Activated naive CD8-positive, alpha-beta T cell (primary cell): ENCODE measurements around the gene RARRES2.

ENCODE experiments used
- H3K27ac Mint-ChIP-seq: one replicate; pipeline ENCODE4 v1.8.0; 2021; ENCODE audit warnings: mixed read lengths
- H3K27me3 Mint-ChIP-seq: one replicate; pipeline ENCODE4 v1.8.0; 2021; ENCODE audit warnings: mixed read lengths
- H3K36me3 Mint-ChIP-seq: one replicate; pipeline ENCODE4 v1.8.0; 2021; ENCODE audit warnings: mixed read lengths
- H3K4me1 Mint-ChIP-seq: one replicate; pipeline ENCODE4 v1.8.0; 2021; ENCODE audit warnings: low read depth, mixed read lengths
- H3K4me3 Mint-ChIP-seq: one replicate; pipeline ENCODE4 v1.8.0; 2021; ENCODE audit warnings: mild to moderate bottlenecking, mixed read lengths
- H3K9me3 Mint-ChIP-seq: one replicate; pipeline ENCODE4 v1.8.0; 2021; ENCODE audit warnings: low read depth, mixed read lengths

RARRES2 gene

GRCh38 chr7:150340875-150341262 is 560 bp downstream of the RARRES2 start:
- Mint-ChIP-seq H3K27ac (no peak overlapping the region), H3K9me3 (no peaks in the 10 kb centered on the region), H3K4me1 (peaks cover 12% of the 10 kb centered on the region), H3K27me3 (no peaks in the 10 kb centered on the region), H3K36me3 (peaks cover 2% of the 10 kb centered on the region), H3K4me3 (no peak overlapping the region)

GRCh38 chr7:150340024-150340749 is 1.2 kb downstream of the RARRES2 start:
- H3K4me1 Mint-ChIP-seq: peaks cover 12% of the 10 kb centered on the region
- H3K36me3 Mint-ChIP-seq: peaks cover 2% of the 10 kb centered on the region
- no peaks in the 10 kb centered on the region for H3K27me3 Mint-ChIP-seq
- H3K27ac Mint-ChIP-seq: no peak overlapping the region
- no peaks in the 10 kb centered on the region for H3K9me3 Mint-ChIP-seq
- H3K4me3 Mint-ChIP-seq: peak overlapping the region; percentile 10

DNA sequence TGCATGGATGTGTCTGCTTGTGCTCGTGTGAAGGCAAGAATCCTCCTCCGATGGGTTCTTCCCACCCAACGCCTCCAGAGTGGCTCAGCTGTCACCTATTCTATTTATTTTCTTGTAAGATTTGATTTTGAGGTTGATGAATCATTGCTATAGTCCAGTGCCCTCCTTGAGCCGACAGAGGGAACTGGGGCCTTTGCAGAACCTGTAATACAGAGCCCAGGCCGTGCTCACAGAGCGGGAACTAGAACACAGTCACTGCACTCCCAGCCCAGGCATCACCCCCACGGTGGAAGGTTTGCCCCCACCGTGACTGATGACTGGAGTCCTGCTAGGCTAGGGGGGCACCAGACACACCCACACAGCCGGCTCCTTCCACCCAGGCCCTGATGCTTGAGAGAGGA is 2.0 kb downstream of the RARRES2 start:
- Mint-ChIP-seq H3K4me1 (peaks cover 12% of the 10 kb centered on the region), H3K9me3 (no peaks in the 10 kb centered on the region), H3K27ac (no peak overlapping the region), H3K27me3 (no peaks in the 10 kb centered on the region), H3K4me3 (no peak overlapping the region), H3K36me3 (peaks cover 2% of the 10 kb centered on the region)

GRCh38 chr7:150338166-150338829 is 3.1 kb downstream of the RARRES2 start:
- H3K4me3 Mint-ChIP-seq: no peak overlapping the region
- peaks cover 12% of the 10 kb centered on the region for H3K4me1 Mint-ChIP-seq
- no peaks in the 10 kb centered on the region for H3K9me3 Mint-ChIP-seq
- no peak overlapping the region for H3K27ac Mint-ChIP-seq
- H3K36me3 Mint-ChIP-seq: peaks cover 2% of the 10 kb centered on the region
- no peaks in the 10 kb centered on the region for H3K27me3 Mint-ChIP-seq

- no peak overlapping the region for H3K4me3 Mint-ChIP-seq
- H3K27me3 Mint-ChIP-seq: no peaks in the 10 kb centered on the region
- no peaks in the 10 kb centered on the region for H3K9me3 Mint-ChIP-seq
- peaks cover 12% of the 10 kb centered on the region for H3K4me1 Mint-ChIP-seq
- peaks cover 2% of the 10 kb centered on the region for H3K36me3 Mint-ChIP-seq
- no peak overlapping the region for H3K27ac Mint-ChIP-seq
Measured at GRCh38 chr7:150337659-150338081, 3.8 kb downstream of the RARRES2 start.

DNA sequence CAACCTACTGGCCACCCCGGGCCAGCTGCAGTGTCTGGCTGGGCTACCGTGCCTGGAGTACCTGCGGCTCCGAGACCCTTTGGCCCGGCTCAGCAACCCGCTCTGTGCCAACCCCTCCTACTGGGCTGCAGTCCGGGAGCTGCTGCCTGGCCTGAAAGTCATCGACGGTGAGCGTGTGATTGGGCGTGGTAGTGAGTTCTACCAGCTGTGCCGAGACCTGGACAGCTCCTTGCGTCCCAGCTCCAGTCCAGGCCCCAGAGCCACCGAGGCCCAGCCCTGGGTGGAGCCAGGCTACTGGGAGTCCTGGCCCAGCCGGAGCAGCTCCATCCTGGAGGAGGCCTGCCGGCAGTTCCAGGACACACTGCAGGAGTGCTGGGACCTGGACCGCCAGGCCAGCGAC is 4.2 kb downstream of the RARRES2 start:
- H3K4me3 Mint-ChIP-seq: no peak overlapping the region
- H3K4me1 Mint-ChIP-seq: peaks cover 12% of the 10 kb centered on the region
- H3K27me3 Mint-ChIP-seq: no peaks in the 10 kb centered on the region
- no peak overlapping the region for H3K27ac Mint-ChIP-seq
- H3K9me3 Mint-ChIP-seq: no peaks in the 10 kb centered on the region
- H3K36me3 Mint-ChIP-seq: peaks cover 2% of the 10 kb centered on the region

DNA sequence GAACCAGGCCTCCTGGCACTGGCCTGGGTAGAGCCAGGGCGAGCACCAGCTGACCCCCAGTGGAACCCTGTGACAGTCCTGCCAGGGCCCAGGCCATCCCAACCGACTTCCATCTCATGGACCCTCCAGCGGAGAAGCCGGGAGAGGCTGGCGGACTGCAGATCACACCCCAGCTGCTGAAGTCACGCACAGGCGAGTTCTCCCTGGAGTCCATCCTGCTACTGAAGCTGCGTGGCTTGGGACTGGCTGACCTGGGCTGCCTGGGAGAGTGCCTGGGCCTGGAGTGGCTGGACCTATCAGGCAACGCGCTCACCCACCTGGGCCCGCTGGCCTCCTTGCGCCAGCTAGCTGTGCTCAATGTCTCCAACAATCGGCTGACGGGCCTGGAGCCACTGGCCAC is 4.7 kb downstream of the RARRES2 start:
- Mint-ChIP-seq H3K9me3 (no peaks in the 10 kb centered on the region), H3K4me3 (no peak overlapping the region), H3K36me3 (peaks cover 2% of the 10 kb centered on the region), H3K4me1 (peaks cover 9% of the 10 kb centered on the region), H3K27me3 (no peaks in the 10 kb centered on the region), H3K27ac (no peak overlapping the region)

DNA sequence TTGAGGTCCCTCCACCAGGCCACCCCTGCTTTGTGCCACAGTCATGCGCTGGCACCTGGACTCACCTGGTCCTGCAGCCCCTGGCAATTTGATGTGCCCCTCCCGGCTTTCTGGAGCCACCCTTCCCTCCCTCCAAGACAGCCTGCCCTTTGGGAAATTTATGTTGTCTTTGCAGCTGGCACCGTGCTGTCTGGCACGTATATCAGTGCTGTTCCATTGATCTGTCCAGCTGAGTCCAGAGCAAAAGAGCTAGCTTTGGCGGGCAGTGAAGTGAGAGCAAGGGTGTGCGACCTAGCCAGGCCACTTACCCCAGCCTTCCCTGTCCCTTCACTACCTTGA is 5.7 kb downstream of the RARRES2 start:
- Mint-ChIP-seq H3K4me3 (no peak overlapping the region), H3K9me3 (no peaks in the 10 kb centered on the region), H3K4me1 (peaks cover 11% of the 10 kb centered on the region), H3K36me3 (peaks cover 4% of the 10 kb centered on the region), H3K27ac (no peak overlapping the region), H3K27me3 (no peaks in the 10 kb centered on the region)

- H3K4me3 Mint-ChIP-seq: no peak overlapping the region
- peaks cover 4% of the 10 kb centered on the region for H3K36me3 Mint-ChIP-seq
- no peaks in the 10 kb centered on the region for H3K27me3 Mint-ChIP-seq
- peak overlapping the region; percentile 41 for H3K27ac Mint-ChIP-seq
- peaks cover 10% of the 10 kb centered on the region for H3K4me1 Mint-ChIP-seq
- no peaks in the 10 kb centered on the region for H3K9me3 Mint-ChIP-seq
Measured at GRCh38 chr7:150335108-150335773, 6.2 kb downstream of the RARRES2 start.

GRCh38 chr7:150334108-150334507 is 7.3 kb downstream of the RARRES2 start:
- Mint-ChIP-seq H3K27me3 (no peaks in the 10 kb centered on the region), H3K4me1 (peaks cover 2% of the 10 kb centered on the region), H3K27ac (no peak overlapping the region)

GRCh38 chr7:150333659-150334058 is 7.8 kb downstream of the RARRES2 start:
- peaks cover 2% of the 10 kb centered on the region for H3K4me1 Mint-ChIP-seq
- H3K27me3 Mint-ChIP-seq: no peaks in the 10 kb centered on the region
- H3K4me3 Mint-ChIP-seq: no peak overlapping the region
- no peaks in the 10 kb centered on the region for H3K9me3 Mint-ChIP-seq
- H3K27ac Mint-ChIP-seq: no peak overlapping the region
- peaks cover 4% of the 10 kb centered on the region for H3K36me3 Mint-ChIP-seq

More at GRCh38 chr7:150334108-150334507, 7.3 kb downstream of the RARRES2 start:
- Mint-ChIP-seq H3K9me3 (no peaks in the 10 kb centered on the region), H3K36me3 (peaks cover 4% of the 10 kb centered on the region), H3K4me3 (no peak overlapping the region)

DNA sequence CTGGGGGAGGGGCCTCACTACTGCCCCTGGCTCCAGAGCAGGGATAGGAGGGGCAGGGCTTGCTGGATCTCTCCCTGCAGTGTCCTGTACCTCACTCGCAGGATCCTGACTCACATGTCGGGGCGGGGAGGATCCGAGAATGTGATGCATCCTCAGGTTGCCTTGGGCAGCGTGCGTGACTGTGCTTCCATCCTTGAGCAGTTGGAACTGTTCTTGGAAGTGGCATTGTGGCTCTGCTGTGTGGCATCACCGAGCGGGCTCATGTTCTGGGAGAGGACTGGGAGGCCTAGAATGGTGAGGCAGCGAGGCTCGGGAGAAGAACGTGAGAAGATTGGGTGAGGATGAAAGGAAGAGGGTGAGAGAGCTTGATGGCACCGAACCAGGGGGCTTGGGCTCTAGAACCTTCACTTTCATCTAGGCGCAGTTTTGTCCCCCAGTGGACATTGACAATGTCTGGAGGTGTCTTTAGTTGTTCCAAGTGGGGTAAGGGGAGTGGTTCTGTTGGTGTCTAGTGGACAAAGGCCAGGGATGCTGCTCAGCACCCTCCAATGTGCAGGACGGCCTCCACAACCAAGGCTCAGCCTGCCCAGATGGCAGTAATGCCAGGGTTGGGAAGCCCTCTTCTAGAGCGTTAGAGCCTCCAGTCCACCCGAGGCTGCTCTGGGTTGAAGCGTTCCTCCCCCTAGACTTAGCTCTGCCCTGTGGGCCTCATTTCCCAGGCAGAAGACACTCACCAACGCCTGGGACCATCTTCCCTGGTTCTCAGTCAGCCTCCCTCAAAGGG is 8.4 kb downstream of the RARRES2 start:
- Mint-ChIP-seq H3K4me1 (peaks cover 2% of the 10 kb centered on the region), H3K4me3 (no peak overlapping the region), H3K9me3 (no peaks in the 10 kb centered on the region), H3K27ac (peak overlapping the region; percentile 10), H3K27me3 (no peaks in the 10 kb centered on the region), H3K36me3 (peaks cover 3% of the 10 kb centered on the region)

DNA sequence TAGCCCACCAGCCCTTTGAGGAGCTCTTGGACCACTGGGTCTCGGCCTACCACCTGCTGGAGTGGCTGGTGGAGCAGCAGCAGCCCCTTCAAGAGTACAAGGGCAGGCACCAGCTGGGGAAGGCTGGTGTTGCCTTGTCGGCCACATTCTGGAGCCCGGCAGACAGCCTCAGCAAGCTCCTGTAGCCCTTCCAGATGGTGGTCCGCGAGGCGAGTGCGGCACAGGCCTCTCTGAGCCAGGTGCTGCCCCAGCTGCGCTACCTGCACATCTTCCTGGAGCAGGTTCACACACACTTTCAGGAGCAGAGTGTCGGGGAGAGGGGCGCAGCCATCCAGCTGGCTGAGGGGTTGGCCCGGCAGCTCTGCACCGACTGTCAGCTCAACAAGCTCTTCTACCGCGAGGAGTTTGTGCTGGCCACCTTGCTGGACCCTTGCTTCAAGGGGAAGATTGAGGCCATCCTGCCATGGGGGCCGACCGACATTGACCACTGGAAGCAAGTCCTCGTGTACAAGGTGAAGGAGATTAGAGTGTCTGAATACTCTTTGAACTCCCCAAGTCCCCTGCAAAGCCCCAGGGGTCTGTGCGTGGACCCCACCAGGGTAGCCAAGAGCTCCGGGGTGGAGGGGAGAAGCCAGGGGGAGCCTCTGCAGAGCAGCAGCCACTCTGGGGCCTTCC is 11.1 kb downstream of the RARRES2 start:
- Mint-ChIP-seq H3K4me1 (peaks cover 8% of the 10 kb centered on the region), H3K36me3 (peaks cover 8% of the 10 kb centered on the region), H3K27ac (no peak overlapping the region)

DNA sequence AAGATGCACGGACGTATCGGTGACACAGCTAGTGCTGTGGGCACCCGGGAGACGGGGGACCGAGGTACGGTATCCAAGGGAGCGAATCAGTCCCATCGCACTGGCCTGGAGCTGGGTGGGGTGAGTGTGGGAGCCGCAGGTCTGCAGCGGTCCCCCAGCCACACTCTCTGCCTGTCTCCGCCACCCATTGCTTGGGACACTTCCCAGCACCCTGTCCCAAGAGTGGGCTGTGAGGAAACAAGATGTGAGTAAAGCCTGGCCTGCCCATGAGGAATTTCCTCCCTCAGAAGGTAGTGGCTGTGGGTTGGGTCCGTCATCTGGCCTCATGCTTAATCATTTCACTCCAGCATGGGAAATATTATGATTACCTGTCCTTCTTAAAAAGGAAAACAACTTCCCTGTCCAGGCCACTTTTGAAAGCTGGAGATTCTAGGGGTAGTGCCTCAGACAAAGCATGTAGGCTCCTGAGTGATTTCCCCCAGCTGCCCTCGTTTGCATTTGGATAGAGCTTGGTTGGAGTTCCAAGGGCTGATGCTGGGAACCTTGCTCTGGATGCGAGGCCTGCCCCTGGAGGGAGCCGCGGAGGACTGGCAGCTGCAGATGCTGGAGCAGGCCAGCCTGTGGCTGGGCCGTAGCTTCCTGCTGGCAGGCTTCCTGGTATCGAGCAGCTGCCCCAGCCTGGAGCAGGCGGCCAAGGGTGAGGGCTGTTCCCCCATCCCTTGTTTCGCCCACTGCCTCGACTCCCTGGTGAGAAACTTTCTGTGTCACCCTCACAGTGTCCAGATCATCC is 11.9 kb downstream of the RARRES2 start:
- peaks cover 14% of the 10 kb centered on the region for H3K36me3 Mint-ChIP-seq
- no peak overlapping the region for H3K4me3 Mint-ChIP-seq
- no peaks in the 10 kb centered on the region for H3K27me3 Mint-ChIP-seq
- H3K27ac Mint-ChIP-seq: no peak overlapping the region
- H3K4me1 Mint-ChIP-seq: peaks cover 16% of the 10 kb centered on the region
- H3K9me3 Mint-ChIP-seq: no peaks in the 10 kb centered on the region

More for the DNA sequence above, 11.1 kb downstream of the RARRES2 start:
- H3K4me3 Mint-ChIP-seq: no peak overlapping the region
- H3K27me3 Mint-ChIP-seq: no peaks in the 10 kb centered on the region
- no peaks in the 10 kb centered on the region for H3K9me3 Mint-ChIP-seq
